C1 segment of cervical spinal cord (tissue), 14 donors: ENCODE data around the gene MESD.

Experiments
- DNase-seq, 14 donors: peaks; one replicate each; lab custom pipeline; 2025; lab: John Stamatoyannopoulos, UW

The MESD gene

DNA sequence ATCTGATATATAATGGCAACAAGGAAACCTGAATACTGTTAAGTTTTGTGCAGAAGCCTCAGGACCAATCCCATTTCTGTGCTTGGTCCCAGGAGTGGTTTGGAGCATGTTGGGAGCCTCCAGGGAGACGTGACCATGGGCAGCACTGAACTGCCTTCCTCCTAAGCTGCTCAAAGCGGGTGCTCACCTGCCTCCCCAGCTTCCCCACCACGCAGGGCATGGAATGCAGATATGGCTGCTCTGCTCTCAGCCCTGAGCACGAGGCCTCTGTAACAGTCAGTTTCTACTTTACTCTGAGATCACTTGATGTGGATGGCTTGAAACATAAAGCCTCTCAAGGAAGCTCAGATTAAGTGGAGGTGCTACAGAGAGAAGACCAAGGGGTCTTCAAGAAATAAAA, 49.3 kb downstream of the MESD start:
- DNase-seq, result no peak

DNA sequence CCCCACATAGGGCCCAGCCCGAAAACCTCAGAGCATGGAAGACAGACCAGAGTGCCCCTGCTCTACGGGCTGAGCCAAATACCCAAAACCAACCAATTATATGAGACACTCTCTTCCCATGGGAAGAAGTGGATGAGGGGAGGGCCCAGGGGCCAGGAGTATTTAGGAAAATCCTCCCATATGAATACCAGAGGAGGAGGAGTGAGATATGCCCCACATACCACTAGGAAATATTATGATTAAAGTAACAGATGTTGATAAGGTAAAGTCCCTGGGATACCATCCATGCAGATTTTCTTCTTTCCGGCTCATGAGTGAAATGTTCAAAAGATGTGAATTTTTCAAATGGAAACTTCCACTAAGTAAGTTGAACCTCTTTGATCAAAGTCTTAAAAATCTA, 50.4 kb downstream of the MESD start:
- no peak for DNase-seq

DNA sequence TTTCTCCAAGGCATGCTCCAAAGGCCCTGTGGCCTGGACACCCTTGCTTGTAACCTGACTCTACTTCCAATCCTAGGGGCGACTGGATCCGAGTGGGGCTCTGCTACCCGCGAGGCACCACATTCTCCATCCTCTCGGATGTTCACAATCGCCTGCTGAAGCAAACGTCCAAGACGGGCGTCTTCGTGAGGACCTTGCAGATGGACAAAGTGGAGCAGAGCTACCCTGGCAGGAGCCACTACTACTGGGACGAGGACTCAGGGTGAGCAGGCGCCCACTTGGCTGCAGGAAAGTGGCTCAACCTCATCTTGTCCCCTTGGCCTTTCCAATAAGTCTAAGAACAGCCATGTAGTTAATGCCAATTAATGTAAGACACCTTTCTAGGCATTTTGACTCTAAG, 51.9 kb downstream of the MESD start:
- no peak for DNase-seq

DNA sequence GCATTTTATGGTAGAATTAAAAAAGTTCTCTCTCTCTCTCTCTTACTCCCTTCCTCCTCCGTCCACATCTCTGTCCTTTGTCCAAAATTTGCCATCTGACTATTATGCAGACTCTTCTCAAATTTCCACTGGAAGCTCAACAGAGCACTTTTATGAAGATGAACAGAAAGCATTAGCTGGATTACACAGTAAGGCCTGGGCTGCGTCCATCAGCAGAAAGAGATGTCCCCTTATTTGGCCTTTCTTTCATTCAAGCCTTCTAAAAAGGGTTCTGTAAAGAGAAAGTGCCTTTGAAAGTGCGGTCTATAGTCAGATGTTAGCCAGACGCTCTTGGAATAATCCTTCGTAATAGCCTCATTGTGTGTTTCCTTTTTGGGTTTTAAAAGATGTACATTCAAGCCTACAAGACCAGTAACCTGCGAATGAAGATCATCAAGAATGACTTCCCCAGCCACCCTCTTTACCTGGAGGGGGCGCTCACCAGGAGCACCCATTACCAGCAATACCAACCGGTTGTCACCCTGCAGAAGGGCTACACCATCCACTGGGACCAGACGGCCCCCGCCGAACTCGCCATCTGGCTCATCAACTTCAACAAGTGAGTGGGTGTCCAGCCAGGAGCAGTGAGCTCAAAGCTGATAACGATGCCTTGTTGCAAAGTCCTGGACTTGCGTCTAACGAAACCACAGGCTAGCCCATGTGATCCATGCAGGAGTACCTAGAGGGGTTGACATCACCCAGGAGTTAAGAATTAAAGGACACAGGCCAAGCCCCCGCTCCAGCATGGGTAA, 53.1 kb downstream of the MESD start:
- no peak for DNase-seq

DNA sequence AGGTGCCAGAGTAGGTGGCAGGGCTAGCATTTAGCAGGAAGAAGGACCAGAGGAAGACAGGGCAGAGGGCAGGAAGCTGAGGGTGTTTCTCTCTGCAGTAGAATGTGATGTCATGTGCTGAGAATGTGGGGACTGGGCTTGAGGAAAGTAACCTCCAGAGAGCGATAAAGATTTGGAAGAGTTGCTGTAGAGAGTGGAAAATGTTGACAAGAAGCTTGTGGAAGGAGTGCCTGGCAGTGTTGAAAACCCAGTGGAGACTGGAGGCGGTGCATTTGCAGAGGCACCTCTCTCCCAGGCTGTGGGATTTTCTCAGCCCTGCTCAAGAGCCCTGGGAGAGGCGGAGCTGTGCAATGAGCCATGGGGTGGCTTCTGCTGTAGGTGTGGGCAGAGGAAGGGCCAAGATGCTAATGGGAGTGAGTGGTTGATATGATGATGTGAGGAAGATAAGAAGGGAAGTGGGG, 54.8 kb downstream of the MESD start:
- no peak for DNase-seq

DNA sequence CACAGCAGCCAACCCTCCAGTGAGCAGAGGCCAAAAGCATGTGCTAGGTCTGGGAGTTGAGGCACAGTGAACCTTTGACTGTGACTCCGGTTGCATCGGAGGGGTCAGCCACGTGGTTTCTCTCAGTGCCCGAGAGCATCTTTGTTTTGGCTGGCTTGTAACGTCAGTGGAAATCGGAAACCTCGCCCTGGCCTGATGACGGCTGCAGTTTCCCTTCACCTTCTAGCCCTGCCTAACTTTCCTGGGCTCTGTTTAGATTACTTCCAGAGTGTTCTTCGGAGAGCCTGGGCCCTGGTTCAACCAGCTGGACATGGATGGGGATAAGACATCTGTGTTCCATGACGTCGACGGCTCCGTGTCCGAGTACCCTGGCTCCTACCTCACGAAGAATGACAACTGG, 56.6 kb downstream of the MESD start:
- no peak for DNase-seq

DNA sequence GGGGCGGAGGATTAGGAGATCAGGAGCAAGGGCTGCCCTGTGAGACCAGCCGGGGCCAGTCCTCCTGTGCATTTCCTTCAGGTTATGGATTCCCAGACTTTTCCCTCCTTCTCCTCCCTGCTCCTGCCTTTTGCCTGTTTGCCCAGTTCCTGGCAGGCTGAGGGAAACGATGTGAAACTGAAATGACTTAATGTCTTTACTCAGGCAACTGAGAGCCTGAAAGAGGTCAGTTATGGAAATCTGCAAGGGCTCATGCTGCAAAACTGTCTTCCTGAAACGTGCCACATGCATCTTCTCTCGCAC, 57.2 kb downstream of the MESD start:
- no peak for DNase-seq

DNA sequence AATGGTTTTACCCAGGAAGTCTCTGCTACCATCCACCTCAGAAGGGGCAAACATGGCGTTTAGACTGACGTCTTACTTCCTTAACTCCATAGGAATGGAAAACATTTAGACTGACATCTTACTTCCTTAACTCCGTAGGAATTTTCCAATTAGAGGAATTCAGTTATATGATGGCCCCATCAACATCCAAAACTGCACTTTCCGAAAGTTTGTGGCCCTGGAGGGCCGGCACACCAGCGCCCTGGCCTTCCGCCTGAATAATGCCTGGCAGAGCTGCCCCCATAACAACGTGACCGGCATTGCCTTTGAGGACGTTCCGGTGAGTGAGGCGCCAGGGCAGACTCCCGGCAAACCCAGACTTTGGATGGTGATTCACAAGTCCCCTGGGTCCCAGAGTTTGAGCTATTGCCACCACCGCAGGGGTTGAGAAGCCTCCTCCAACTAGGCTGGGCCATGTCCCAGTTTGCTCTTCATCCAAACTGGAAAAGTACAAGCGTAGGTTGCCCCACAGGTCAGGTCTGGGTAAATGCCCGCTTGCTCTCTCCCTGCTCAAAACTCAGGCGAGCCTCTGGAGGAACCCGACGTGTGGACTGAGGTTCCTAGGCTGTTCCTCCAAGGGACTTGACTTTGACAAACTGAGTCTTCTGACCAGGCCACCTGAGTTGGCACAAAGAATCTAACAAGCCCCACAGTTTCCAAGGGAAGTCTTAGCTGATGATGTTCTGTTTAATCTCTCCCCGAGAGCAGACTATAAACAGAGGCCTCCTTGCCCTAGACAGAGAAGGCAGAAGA, 57.7 kb downstream of the MESD start:
- DNase-seq, result no peak

DNA sequence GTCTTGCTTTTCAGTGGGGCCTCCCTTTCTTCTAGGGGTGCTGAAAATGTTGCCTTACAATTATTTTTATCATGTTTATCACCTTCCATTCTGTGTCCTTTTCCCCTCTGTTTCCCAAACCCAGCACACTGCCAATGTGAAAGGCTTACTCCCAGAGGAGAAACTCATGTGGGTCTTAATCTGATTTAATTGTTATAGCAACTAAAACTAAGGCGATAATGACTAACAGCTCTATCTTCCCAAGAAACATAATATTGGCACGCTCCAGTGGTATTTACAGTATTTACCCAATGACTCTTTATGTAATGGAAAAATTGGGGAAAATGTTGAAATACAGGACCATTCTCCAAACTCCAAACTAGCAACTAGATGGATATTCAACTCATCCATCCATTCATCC, 58.4 kb downstream of the MESD start:
- DNase-seq, result no peak

DNA sequence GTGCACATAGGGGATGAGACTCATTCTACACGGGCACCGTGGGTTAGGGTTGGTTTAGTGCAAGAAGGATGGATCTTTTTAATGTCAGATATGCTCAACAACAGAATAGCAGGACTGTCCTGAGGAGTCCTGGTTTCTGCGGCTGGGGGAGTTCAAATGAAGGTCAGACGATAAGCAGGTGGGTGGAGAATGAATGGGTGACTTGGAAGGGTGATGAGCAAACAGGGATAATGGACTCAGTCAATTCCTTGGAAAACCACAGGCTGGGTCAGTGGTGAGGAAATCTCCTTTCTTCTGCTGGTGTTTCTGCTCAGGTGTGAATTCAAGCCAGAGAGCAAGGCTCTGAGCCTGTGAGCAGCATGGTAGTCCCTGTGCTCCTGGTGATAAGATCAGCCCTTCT, 59.9 kb downstream of the MESD start:
- no peak for DNase-seq

DNA sequence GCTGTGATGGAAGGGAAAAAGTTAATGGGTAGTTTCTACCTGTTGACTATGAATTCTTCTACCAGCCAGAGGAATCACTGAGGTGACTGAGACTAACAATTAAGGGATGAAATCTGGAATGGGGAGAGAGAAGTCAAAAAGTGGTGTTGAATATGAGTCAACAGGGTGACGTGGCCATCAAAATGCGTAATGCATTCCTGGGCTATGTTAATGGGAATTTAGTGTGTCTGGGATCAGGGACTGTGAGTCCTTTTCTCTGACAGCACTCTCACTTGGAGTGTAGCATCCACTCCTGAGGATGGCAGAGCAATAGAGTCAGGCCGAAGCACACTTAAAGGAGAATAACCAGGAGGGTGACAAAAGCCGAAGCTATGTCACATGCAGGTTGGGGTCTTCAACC, 60.4 kb downstream of the MESD start:
- DNase-seq, result no peak

DNA sequence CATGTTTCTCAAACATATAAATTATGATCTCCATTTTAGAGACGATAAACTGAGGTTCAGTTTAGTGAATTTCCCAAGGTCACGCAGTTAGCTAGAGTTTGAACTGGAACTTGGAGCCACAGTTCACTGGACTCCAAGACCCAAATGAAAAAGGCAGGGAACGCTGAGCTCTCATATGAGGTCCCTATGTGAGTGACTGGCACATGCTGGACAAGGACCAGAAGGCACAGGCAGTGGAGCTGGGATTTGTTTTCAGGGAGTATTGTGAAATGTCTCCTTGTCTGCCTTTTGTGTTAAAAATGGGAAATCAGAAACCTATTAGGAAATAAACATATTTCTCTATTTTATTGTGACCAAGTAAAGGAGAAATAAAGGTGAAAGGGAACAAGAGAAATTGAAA, 63.5 kb downstream of the MESD start:
- DNase-seq, result peak in 1 of 14 donors; percentile 53

DNA sequence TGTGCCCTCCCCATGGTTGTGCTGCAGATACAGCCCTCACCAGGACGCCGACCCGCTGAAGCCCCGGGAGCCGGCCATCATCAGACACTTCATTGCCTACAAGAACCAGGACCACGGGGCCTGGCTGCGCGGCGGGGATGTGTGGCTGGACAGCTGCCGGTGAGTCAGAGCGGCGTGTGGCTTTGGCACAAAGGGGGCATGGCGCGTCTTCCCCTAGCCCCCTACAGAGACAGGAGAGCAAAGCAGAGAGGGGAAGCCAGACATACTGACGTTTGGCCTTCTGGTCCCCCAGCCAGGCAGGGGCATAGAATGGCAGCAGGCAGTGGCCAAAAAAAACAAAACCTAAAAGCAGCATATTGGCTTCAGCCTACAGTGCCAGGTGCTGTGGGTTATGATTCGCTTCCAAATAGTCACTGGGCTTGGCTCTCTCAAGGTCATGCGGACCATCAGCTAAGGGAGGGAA, 64.0 kb downstream of the MESD start:
- DNase-seq, result peak in 4 of 14 donors; percentile 5 to 87 (median 42)

DNA sequence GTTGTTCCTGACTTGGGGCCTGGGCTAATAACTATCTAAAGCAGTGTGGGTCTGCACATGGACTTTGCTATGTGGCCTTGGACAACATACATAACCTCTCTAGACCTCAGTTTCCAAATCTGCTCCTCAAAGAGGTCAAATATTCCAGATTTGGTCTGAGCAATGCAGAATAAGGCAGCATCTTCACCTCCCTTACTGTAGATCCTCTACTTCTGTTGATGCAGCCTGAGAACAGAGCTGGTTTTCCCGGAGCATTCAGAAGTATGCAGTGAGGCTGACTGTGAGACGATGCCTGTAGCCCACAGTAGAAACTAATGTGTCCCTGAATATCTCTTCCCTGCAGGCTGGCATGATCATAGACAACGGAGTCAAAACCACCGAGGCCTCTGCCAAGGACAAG, 65.3 kb downstream of the MESD start:
- no peak for DNase-seq

DNA sequence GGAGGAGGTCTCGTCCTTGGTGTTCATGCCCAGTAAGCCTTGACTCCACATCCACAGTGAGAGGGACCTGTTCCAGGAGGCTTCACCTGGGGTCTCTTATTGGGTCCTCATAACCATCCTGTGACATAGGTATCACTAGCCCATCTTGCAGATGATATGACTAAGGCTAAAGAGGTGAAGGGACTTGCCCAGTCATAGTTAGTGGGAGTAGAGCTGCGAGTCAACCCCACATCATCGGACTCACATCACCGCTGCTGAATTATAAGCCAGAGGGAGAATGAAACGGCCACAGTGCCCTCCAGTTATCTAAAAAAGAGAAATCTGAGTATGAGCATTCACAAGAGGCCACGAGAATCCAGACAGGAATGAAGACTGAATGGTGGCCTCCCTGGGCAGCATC, 66.0 kb downstream of the MESD start:
- no peak for DNase-seq

DNA sequence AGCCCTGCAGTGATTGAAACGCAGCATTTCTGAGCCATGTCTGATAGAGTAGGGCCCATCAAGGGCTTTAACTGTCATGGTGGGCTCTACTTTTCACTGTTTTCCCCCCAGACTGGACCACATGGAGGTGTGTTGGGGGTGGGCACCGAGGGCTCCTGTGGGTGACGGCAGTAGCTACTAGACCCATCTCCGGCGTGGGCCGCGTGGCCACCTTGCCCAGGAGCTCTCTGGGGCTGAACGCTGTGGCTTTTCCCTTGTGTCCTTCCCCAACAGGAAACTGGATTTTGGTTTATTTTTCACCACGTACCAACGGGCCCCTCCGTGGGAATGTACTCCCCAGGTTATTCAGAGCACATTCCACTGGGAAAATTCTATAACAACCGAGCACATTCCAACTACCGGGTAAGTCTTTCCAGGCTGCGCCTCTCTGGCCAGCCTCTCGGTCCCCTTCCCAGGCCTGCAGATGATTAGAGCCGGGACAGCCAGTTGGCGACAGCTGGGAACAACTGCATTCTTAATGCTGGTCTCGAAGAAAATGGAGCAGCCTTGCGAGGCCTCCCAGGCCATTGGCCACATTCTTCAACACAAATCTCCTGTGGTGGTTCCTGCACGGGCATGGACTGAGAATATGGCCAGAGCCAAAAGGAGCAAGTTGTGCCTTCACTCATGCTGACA, 67.7 kb downstream of the MESD start:
- no peak for DNase-seq

DNA sequence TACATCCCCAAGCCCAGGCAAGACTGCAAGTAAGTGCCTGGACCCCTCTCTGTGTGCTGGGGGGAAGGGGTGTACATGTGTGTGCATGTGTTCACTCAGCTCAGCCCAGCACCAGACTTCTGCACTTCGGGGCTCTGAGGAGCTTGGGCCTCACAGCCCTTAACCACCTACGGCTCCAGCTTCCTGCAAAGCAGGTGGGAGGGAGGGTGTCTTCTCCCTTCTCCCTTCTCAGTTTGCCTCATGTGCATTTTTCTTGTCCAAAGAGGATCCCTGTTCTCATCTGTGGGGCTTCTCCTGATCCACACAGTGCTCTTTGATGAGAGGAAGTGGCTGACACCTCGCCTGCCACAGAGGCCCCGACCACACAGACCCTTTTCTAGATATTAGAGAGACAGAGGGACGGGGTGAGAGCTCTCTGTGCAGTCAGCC, 69.3 kb downstream of the MESD start:
- no peak for DNase-seq

DNA sequence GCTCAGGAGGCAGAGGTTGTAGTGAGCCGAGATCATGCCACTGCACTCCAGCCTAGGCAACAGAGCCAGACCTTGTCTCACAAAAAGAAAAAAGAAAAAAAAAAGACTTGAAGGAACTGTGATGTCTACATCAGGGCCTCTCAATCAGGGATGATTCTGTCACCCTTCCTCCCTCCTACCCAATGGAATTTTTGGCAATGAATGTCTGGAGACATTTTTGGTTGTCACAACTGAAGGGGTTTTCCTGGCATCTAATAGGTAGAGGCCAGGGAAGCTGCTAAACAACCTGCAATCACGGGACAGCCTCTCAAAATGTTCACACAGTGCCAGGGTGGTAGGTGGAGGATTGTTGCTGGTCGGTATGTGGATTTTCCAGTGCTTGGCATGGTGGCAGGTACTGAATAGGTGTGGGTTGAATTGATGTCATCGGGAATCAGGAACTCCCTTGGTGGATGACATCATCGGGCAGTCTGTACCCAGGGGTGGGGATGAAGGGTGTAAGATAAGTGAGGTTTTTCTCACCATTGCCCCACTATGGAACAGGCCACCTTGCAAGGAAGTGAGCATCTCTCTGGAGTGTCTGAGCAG, 71.3 kb downstream of the MESD start:
- DNase-seq, result no peak

DNA sequence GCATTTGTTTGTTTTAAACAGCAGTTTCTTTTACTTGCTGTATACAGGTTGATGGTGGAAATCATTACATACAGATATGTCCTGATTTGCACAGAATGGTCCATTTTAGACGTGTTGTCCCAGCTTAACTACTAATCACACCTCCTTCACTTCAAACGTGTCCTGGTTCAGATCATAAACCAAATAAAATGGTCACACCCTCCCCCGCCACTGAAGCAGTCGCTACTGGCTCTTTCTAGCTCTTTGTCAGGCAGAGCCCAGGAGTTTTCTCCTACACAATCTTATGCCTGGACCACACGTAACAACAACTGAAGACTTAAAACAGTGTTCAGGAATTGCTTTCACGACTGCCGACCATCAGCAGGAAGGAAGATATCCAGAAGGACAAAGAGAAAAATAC, 73.6 kb downstream of the MESD start:
- no peak for DNase-seq

DNA sequence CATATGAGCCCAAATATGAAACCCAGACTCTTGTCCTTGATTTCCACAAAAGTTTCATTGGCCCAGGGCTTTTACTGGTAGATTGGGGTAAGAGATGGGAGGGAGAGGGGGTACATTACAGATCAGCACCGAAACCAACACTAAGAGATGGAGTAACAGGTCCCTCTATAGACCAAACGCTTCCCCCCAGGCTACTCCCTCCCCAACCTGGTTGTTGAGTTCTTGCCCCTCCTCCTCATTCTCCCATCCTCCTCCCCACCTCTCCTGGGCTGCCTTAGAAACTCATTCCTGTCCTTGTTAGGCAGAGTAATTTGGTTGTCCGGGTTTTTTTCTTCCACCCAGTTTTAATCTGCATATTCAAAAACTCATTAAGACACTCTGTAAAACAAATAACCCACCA, 74.1 kb downstream of the MESD start:
- DNase-seq, result peak in 1 of 14 donors; percentile 4

DNA sequence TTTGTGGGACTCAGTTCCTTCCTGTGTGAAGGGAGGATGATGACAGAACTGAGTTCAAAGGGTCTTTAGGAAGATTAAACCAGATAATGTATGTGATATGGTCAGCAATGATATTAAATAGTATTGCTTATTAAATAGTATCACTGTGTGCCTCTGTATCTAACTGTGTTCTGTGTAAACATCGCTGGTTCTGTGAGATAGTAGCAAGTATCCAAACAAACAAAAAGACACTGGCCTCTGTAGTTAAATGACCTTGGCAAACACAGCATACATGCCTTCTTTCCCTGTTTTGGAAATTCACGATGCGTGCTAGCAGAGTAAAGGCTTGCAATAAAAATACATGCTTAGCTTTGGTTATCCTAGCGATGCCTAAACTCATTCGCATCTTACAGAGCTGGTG, 76.1 kb downstream of the MESD start:
- DNase-seq, result no peak

DNA sequence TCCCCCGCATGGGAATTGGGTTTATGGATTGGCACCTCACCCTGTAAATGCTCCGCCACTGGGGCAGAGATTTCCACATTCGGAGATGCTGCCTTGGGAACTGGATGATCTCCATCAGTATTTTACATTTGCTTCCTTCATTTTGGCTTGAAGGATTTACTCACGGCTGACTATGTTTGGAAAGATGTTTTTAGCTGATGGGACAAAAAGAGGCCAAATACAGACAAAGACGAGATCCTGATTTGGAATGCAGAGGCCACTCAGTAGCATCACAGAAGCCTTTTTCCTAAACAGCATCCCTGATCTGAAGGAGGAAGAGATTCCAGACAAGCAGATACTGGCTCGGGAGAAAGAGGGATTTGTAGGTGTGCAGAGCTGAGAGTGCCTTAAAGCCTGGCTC, 76.9 kb downstream of the MESD start:
- no peak for DNase-seq
